GM12892 (cell line): Measurements from ENCODE around the gene ZNRF1.

ENCODE experiments used
- POLR2A ChIP-seq: IDR thresholded peaks from 2 replicates; pipeline ENCODE4 v1.6.1; 2011; ENCODE audit warnings: low read depth, low read length, control low read depth
- POLR2AphosphoS5 ChIP-seq: IDR thresholded peaks from 2 replicates; pipeline ENCODE4 v1.6.1; 2011; ENCODE audit warnings: low read depth, low read length, control low read depth
- TAF1 ChIP-seq: IDR thresholded peaks from 2 replicates; pipeline ENCODE4 v1.6.1; 2011; ENCODE audit warnings: low read depth, mild to moderate bottlenecking, control low read depth, low read length, borderline replicate concordance

DNA sequence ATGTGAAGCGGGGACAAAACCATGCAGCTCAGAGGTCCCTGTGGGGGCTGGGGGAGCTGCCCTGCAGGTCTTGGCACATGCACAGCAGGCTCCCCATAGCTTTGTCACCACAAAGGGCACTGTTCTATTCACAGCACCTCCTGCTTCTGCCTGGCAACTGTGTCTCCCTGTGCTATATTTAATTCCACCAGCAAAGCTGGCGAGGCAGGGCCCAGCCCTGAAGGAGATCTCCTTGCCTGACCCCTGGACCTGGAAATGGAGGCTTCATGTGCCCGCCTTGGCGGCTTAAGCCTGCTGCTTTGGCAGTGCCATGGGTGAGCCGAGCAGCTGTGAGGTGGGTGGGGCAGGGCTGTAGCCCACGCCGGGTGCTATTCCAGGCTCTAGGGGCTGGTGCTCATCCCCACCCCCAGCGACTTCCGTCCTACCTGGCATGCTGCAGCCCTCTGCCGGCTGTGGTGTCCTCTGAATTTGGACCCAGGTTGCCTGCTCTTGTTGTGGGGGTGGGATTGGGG is 111.0 kb downstream of the ZNRF1 start:
- no peak for TF ChIP-seq POLR2A
- TF ChIP-seq POLR2AphosphoS5 = no peak
- TF ChIP-seq TAF1 = no peak
